AG09319 (cell line): Measurements from ENCODE around the gene LMBR1.

ENCODE experiments used
- DNase-seq: peaks from one replicate; pipeline ENCODE4 v3.0.0-alpha.2; 2010; ENCODE audit warnings: low read depth; ENCODE audit errors: extremely low read depth
- CTCF ChIP-seq: IDR thresholded peaks from 2 replicates; pipeline ENCODE4 v1.5.1; 2011; ENCODE audit warnings: low read depth, mild to moderate bottlenecking, inconsistent platforms, low read length, moderate library complexity

LMBR1 gene

GRCh38 chr7:156747718-156748117, 145.3 kb downstream of the LMBR1 start:
- no peak for DNase-seq
- no peak for TF ChIP-seq CTCF

- DNase-seq = no peak
- TF ChIP-seq CTCF = no peak
Measured at GRCh38 chr7:156746891-156747290, 146.1 kb downstream of the LMBR1 start.

- no peak for DNase-seq
- no peak for TF ChIP-seq CTCF
Measured at GRCh38 chr7:156739596-156739995, 153.4 kb downstream of the LMBR1 start.

GRCh38 chr7:156735851-156736250, 157.1 kb downstream of the LMBR1 start:
- no peak for TF ChIP-seq CTCF
- no peak for DNase-seq

- DNase-seq = no peak
- no peak for TF ChIP-seq CTCF
Measured at GRCh38 chr7:156733638-156734037, 159.3 kb downstream of the LMBR1 start.

- TF ChIP-seq CTCF = no peak
Measured at GRCh38 chr7:156732091-156732625, 160.8 kb downstream of the LMBR1 start.

GRCh38 chr7:156731651-156732050, 161.3 kb downstream of the LMBR1 start:
- TF ChIP-seq CTCF = no peak
- DNase-seq = no peak

More at GRCh38 chr7:156732091-156732625, 160.8 kb downstream of the LMBR1 start:
- no peak for DNase-seq
